ENCODE results near the gene CCNYL1.
"Not testable (repeated sequence)": the region's sequence is repeated elsewhere in the genome, so short reads cannot be mapped to it uniquely, and the experiment has no call there.

The CCNYL1 gene

GRCh38 chr2:207692206-207693065, 19.0 kb upstream of the CCNYL1 start:
- H3K27ac ChIP-seq, result no peak overlapping the region

GRCh38 chr2:207693641-207694249, 17.7 kb upstream of the CCNYL1 start:
- TF ChIP-seq ZFX (IDR thresholded peaks at IDR 0.05) (no peak), CTCF (conservative IDR thresholded peaks at IDR 0.05) (no peak)
- H3K27ac ChIP-seq, result no peak overlapping the region

More at GRCh38 chr2:207692206-207693065, 19.0 kb upstream of the CCNYL1 start:
- TF ChIP-seq ZFX (IDR thresholded peaks at IDR 0.05), result no peak
- peak; percentile 61 for TF ChIP-seq CTCF (conservative IDR thresholded peaks at IDR 0.05)

GRCh38 chr2:207694811-207695281, 16.6 kb upstream of the CCNYL1 start:
- TF ChIP-seq CTCF (conservative IDR thresholded peaks at IDR 0.05) (no peak), ZFX (IDR thresholded peaks at IDR 0.05) (no peak)
- H3K27ac ChIP-seq, result no peak overlapping the region

GRCh38 chr2:207695293-207695692, 16.1 kb upstream of the CCNYL1 start:
- H3K27ac ChIP-seq, result no peak overlapping the region
- TF ChIP-seq CTCF (conservative IDR thresholded peaks at IDR 0.05), result no peak
- TF ChIP-seq ZFX (IDR thresholded peaks at IDR 0.05), result no peak

GRCh38 chr2:207696911-207697310, 14.5 kb upstream of the CCNYL1 start:
- H3K27ac ChIP-seq, result not testable (repeated sequence)

GRCh38 chr2:207697411-207697810, 14.0 kb upstream of the CCNYL1 start:
- no peak overlapping the region for H3K27ac ChIP-seq
- TF ChIP-seq CTCF (conservative IDR thresholded peaks at IDR 0.05) (no peak), ZFX (IDR thresholded peaks at IDR 0.05) (no peak)

- TF ChIP-seq CTCF (conservative IDR thresholded peaks at IDR 0.05), result no peak
- TF ChIP-seq ZFX (IDR thresholded peaks at IDR 0.05), result no peak
- no peak overlapping the region for H3K27ac ChIP-seq
These were observed 13.1 kb upstream of the CCNYL1 start for GRCh38 chr2:207698301-207698700.

Data from C4-2B (cell line).